NCI-H1417 (cell line): Measurements from ENCODE around the gene TRHDE.
"Not testable (repeated sequence)": the region's sequence is repeated elsewhere in the genome, so short reads cannot be mapped to it uniquely, and the experiment has no call there.

ENCODE experiments used
- DNase-seq, 3 experiments: peaks; one replicate each; lab custom pipeline; 2025; lab: John Stamatoyannopoulos, UW

The TRHDE gene

GRCh38 chr12:72622556-72622955 is 350.4 kb downstream of the TRHDE start:
- DNase-seq: no peak

- peak; percentile 44 to 92 (median 61) for DNase-seq
Observed at GRCh38 chr12:72631926-72632685, 359.9 kb downstream of the TRHDE start.

GRCh38 chr12:72642706-72643105 is 370.5 kb downstream of the TRHDE start:
- no peak for DNase-seq

GRCh38 chr12:72647139-72647538 is 375.0 kb downstream of the TRHDE start:
- DNase-seq: no peak

GRCh38 chr12:72658615-72659014 is 386.4 kb downstream of the TRHDE start:
- DNase-seq: peak in 1 of 3 experiments; percentile 35

GRCh38 chr12:72660174-72660573 is 388.0 kb downstream of the TRHDE start:
- DNase-seq: not testable (repeated sequence)

GRCh38 chr12:72673853-72674252 is 401.7 kb downstream of the TRHDE start:
- DNase-seq: no peak

GRCh38 chr12:72676556-72676955 is 404.4 kb downstream of the TRHDE start:
- no peak for DNase-seq

GRCh38 chr12:72677139-72677538 is 405.0 kb downstream of the TRHDE start:
- peak in 2 of 3 experiments; percentile 12 to 26 for DNase-seq

- DNase-seq: no peak
Observed at GRCh38 chr12:72677846-72678245, 405.7 kb downstream of the TRHDE start.

- DNase-seq: no peak
Observed at GRCh38 chr12:72679147-72679757, 407.1 kb downstream of the TRHDE start.

- DNase-seq: no peak
Observed at GRCh38 chr12:72681028-72681427, 408.9 kb downstream of the TRHDE start.

- no peak for DNase-seq
Observed at GRCh38 chr12:72684491-72684890, 412.3 kb downstream of the TRHDE start.

- DNase-seq: peak in 1 of 3 experiments; percentile 26
Observed at GRCh38 chr12:72692338-72692737, 420.2 kb downstream of the TRHDE start.

GRCh38 chr12:72694193-72694592 is 422.0 kb downstream of the TRHDE start:
- DNase-seq: no peak

- no peak for DNase-seq
Observed at GRCh38 chr12:72699362-72699761, 427.2 kb downstream of the TRHDE start.

GRCh38 chr12:72712025-72712424 is 439.9 kb downstream of the TRHDE start:
- not testable (repeated sequence) for DNase-seq

GRCh38 chr12:72716221-72716620 is 444.1 kb downstream of the TRHDE start:
- no peak for DNase-seq

GRCh38 chr12:72717036-72717435 is 444.9 kb downstream of the TRHDE start:
- no peak for DNase-seq
